SJSA1 (cell line): ENCODE data around the gene PLAGL1. TPM values are rescaled to one million over a fixed set of nuclear protein-coding genes. Genes with fewer than 3 reads are reported as not detected.
A peak's percentile ranks its signal among the peaks of the same experiment; 100 is the strongest.

Source experiments
- DNase-seq, 2 experiments: peaks; one replicate each; pipeline ENCODE4 v3.0.0-alpha.2; 2015 to 2020; ENCODE audit warnings: low spot score in 2 of 2, low read depth in 1 of 2
- H3K27ac ChIP-seq: fragments of 250-450 bp; sonication (Bioruptor Pico); 2 replicates; pipeline ENCODE4 v1.5.1; 2020; ENCODE audit warnings: mild to moderate bottlenecking, moderate library complexity
- H3K27me3 ChIP-seq: fragments of 250-450 bp; sonication (Bioruptor Pico); replicated peaks from 2 replicates; pipeline ENCODE4 v1.5.1; 2020; ENCODE audit warnings: mild to moderate bottlenecking, moderate library complexity
- H3K36me3 ChIP-seq: fragments of 250-450 bp; sonication (Bioruptor Pico); 2 replicates; pipeline ENCODE4 v1.5.1; 2020; ENCODE audit warnings: mild to moderate bottlenecking
- H3K4me1 ChIP-seq: fragments of 250-450 bp; sonication (Bioruptor Pico); replicated peaks from 2 replicates; pipeline ENCODE4 v1.6.1; 2021; ENCODE audit warnings: mild to moderate bottlenecking
- H3K4me3 ChIP-seq: fragments of 250-450 bp; sonication (Bioruptor Pico); 2 replicates; pipeline ENCODE4 v1.5.1; 2020; ENCODE audit warnings: mild to moderate bottlenecking
- H3K9me3 ChIP-seq: fragments of 250-450 bp; sonication (Bioruptor Pico); replicated peaks from 2 replicates; pipeline ENCODE4 v1.5.1; 2020; ENCODE audit warnings: mild to moderate bottlenecking
- total RNA-seq: library from RNA; depleted of rRNA; stranded (reverse); fragments of >200 nt; shearing (Covaris generic); gene quantifications from 2 replicates; pipeline ENCODE4 v1.2.3, GENCODE V29; 2014

The PLAGL1 gene
- total RNA-seq, 1 experiment from 2014 or later = 7.2 TPM

DNA sequence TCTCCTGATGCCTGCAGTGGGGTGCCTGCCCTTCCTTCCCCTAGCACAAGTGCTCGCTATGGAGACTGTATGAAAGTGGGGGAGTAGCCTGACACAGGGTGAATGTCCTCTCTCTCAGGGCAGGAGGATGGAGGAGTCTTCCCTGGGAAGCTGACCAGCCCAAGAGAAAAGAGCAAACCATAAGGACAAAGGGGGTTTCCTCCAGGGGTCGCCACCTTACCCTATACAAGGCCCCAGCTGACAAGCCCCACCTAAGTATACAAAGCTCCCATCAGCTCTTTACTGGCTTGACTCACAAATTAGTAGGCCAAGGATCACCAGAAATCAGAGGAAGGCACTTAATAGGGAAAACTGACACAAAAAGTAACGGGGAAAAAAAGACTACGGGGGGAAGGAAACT is 54.1 kb downstream of the PLAGL1 start:
- H3K4me1 ChIP-seq = peaks cover 50% of the 10 kb centered on the region
- H3K9me3 ChIP-seq = no peaks in the 10 kb centered on the region
- H3K27me3 ChIP-seq = no peaks in the 10 kb centered on the region

DNA sequence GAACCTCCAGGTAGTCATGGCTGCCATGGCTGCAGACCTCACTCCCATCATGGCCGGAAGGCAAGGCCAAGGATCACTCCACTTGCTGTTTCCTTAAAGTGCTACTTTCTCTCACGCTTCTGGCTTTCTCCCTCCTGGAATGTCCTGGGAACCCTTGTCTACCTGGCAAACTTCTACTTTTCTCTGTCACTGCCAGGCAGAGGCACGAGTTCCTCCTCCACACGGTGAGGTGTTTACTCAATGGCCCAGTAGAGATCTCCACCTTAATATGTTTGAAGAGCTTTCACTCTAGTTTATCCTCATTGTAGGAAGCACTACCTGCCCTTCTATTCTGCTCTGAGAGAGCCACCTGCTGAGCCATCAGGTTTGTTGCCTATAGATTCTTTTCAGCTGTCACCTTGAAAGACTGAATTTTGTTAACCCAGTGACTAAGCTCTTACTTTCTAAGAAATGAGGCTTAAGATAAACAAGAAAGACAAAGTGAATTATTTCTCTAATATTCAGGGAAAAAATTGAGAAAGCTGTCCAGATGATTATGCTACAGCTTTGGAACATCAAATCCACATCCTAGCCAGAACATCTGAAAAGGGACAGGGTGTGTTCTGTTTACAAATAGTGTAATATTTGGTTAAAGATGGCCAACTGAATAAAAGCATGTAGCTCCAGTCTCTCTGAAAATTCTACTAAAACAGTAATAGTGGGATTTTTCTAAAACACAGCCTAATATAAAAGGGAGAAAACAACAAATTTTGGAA is 54.9 kb downstream of the PLAGL1 start:
- Histone ChIP-seq H3K36me3 (no peaks in the 10 kb centered on the region), H3K4me3 (no peak overlapping the region), H3K4me1 (peaks cover 42% of the 10 kb centered on the region), H3K27me3 (no peaks in the 10 kb centered on the region), H3K27ac (no peak overlapping the region), H3K9me3 (no peaks in the 10 kb centered on the region)
- no peak for DNase-seq

More for the DNA sequence above, 54.1 kb downstream of the PLAGL1 start:
- DNase-seq = no peak
- H3K4me3 ChIP-seq = no peak overlapping the region
- H3K36me3 ChIP-seq = no peaks in the 10 kb centered on the region
- H3K27ac ChIP-seq = no peak overlapping the region

DNA sequence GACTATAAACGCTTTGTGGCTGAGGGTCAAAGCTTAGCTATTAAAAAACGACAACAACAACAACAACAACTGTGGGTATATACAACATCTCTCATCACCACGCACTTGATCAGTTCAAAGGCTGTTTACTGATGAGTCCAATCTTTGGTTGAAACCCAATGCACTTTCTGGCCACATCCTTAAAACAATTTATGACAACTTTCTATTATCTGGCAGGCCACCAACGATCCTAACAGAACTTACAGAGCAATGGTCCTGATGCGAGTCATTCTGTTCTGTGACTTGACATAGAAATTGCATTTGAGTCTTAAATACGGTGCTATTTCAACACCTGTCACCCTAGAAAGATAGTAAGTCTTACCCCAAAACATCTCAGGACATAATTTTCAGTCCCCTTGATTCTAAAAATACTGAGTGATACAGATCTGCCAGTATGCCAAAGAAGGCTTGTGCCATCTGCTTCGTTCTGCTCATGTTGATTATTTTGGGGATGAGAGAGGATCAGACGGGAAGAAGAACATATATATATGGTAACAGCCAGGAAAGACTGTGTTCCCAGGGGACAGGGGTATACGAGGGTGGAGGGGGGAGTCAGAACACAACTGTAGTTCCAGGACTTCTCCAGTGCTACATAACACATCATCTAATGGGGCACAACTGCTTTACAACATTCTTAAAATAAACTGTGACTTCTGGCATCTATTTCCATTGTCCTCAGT is 55.8 kb downstream of the PLAGL1 start:
- Histone ChIP-seq H3K27me3 (no peaks in the 10 kb centered on the region), H3K4me3 (no peak overlapping the region), H3K36me3 (no peaks in the 10 kb centered on the region), H3K4me1 (peaks cover 33% of the 10 kb centered on the region), H3K9me3 (no peaks in the 10 kb centered on the region), H3K27ac (no peak overlapping the region)
- no peak for DNase-seq

DNA sequence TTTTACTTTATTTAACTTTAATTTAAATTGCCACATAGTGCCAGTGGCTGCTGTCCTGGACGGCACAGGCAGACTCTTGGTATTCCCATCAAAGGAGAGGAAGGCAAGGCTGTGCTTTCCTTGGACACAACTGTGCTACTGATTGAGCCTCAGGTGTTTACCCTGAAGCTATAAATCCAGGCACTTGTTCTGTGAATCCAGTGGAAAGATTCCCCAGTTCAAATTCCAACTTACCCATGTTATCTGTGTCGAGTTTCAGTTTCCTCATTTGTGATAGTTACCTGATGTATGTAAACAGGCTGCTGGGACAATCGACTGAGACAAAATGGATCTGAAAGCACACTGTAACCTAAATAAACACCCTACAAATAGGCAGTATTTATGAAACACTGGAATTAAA is 57.2 kb downstream of the PLAGL1 start:
- H3K9me3 ChIP-seq = no peaks in the 10 kb centered on the region
- H3K4me1 ChIP-seq = peaks cover 21% of the 10 kb centered on the region
- H3K27ac ChIP-seq = no peak overlapping the region
- H3K4me3 ChIP-seq = no peak overlapping the region
- no peaks in the 10 kb centered on the region for H3K27me3 ChIP-seq
- no peaks in the 10 kb centered on the region for H3K36me3 ChIP-seq
- DNase-seq = no peak

DNA sequence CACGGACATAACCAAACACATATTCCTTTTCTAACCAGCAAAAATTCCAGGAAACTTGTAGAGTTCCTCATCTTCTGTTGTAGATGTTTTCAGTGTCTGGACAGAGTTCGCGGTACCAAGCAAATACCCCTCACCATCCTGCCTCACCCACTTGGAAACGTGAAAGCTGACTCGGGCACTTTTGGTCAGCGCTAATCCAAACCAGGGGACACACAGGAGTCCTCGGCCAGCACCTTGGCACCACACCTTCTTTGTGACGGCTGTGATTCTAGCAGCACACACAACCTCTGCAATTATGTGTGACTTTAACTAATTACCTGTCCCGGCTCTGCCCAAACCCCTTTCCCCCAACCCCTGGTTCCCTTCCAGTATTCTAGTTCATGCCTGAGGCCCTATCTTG is 58.1 kb downstream of the PLAGL1 start:
- Histone ChIP-seq H3K27ac (no peak overlapping the region), H3K4me3 (no peak overlapping the region), H3K36me3 (no peaks in the 10 kb centered on the region), H3K4me1 (peaks cover 15% of the 10 kb centered on the region), H3K9me3 (no peaks in the 10 kb centered on the region), H3K27me3 (no peaks in the 10 kb centered on the region)
- no peak for DNase-seq

DNA sequence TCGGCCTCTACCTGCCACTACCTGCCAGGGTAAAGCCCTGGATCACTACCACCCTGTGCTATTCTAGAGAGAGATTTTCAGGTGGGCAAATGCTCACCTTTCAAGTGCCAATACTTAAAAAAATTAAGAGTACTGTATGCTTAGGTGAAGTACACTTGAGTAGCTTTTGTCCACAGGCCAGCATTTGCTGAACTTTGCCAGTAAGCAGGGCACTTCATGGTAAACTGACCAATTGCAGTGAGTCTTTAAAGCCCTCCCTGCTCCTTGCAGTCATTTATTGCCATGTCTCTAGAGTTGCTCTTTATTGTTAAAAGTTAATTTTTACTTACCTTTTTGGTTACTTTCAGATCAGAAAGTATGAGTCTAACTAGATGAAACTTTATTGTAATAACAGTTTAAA is 58.5 kb downstream of the PLAGL1 start:
- Histone ChIP-seq H3K27ac (no peak overlapping the region), H3K27me3 (no peaks in the 10 kb centered on the region), H3K4me3 (no peak overlapping the region), H3K4me1 (peaks cover 15% of the 10 kb centered on the region), H3K9me3 (no peaks in the 10 kb centered on the region), H3K36me3 (no peaks in the 10 kb centered on the region)
- DNase-seq = no peak

DNA sequence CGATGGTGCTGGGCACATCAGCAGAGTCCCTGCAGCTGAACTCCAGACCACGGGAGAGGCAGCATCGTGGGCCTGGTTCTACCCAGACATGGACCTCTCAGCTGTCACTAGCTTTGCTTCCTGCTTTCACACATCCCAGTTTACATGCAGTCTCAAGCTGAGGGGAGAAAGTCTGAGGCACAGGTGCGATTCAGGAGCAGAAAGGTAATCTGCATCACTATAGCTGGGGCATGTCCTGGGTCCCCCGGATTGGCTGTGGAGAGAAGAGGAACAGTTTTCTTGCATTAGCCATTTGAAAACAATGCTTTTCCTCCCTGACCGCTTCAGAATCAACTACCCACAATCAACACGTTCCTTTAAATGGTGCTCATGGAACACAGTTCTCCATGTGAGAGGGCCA is 59.9 kb downstream of the PLAGL1 start:
- H3K4me3 ChIP-seq = no peak overlapping the region
- peaks cover 15% of the 10 kb centered on the region for H3K4me1 ChIP-seq
- H3K27ac ChIP-seq = no peak overlapping the region
- H3K9me3 ChIP-seq = no peaks in the 10 kb centered on the region
- DNase-seq = no peak
- H3K27me3 ChIP-seq = no peaks in the 10 kb centered on the region
- H3K36me3 ChIP-seq = no peaks in the 10 kb centered on the region

DNA sequence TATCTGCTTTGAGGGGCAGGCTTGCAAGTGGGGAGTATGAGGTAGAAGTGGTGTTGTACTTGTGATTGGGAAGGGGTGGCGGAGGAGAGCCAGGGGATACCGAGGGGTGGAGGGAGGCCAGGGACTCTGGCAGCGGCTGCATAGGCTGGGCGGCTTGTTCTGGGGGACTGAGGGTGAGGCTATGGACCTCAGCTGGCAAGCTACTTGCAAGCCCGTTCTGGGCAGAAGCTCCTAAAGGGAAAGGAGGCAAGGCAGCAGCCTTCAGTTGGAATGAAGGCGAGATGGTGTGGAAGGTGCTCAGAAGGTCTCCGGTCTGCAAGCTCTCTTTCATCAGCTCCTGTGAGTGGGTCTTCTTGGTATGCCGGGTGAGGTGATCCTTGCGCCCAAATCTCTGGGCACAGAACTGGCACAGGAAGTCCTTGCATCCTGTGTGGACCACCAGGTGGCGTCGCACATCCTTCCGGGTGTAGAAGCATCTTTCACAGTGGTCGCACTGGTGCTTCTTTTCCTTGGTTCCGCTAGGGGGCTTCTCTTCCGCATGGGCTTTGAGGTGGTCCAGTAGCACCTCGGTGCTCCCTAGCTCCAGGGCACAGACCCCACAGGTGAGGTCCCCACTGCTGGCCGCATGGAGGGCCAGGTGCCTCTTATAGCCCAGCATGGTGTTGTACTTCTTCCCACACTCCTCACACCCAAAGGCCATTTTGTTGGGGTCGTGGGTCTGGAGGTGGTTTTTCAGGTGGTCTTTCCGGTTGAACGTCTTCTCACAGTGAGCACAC is 66.0 kb downstream of the PLAGL1 start:
- no peaks in the 10 kb centered on the region for H3K36me3 ChIP-seq
- DNase-seq = peak; percentile 54 to 80
- H3K4me1 ChIP-seq = no peaks in the 10 kb centered on the region
- no peaks in the 10 kb centered on the region; the same call in 1 of the 2 replicates for H3K27me3 ChIP-seq
- no peak overlapping the region for H3K27ac ChIP-seq
- H3K9me3 ChIP-seq = no peaks in the 10 kb centered on the region
- H3K4me3 ChIP-seq = no peak overlapping the region

DNA sequence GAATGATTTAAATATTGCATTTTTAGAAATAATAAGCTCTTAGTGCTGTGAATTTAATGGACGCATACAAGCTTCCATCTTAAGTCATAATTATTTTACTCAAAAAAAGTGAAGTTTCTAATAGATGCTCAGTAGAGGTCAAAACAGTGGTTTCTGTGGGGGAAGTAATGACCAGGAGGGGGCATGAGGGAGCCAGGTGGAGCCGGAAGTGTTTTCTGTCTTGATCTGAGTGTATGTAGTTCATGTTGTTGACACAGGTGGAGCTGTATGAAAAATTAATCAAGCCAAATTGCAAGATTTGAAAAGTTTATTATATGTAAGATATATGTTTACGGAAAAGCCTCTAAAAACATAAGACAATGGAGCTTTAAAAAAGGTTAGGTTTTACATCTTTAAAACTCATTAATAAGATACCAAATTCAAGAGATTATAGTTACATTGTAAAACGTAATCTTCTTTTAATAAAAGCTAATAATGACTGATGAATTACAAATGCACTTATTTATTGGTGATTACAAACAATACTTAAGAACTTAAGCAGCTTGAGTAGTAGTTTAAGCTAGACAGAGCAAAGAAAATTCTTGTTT is 68.0 kb downstream of the PLAGL1 start:
- no peaks in the 10 kb centered on the region for H3K36me3 ChIP-seq
- no peak overlapping the region for H3K27ac ChIP-seq
- H3K27me3 ChIP-seq = peaks cover 3% of the 10 kb centered on the region
- no peaks in the 10 kb centered on the region for H3K4me1 ChIP-seq
- no peaks in the 10 kb centered on the region for H3K9me3 ChIP-seq
- no peak overlapping the region for H3K4me3 ChIP-seq
- DNase-seq = peak in 1 of 2 experiments; percentile 48

DNA sequence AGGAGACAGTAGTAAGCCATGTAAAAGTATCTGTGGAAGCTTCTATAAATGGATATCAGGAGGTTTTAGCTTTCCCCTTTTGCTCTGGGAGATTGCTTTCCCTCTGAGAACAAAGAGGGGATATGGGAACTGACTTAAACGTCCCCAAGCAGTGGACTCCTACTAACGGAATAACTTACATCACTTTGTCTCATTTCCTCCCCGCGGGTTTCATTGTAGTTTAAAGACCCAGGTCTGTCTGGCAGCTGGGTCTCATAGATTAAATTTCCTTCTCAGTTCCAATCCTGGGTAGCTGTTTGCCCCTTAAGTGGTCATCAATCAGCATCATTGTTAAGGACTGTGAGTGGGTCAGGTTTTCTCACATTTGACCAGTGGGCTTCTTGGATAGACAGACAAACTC is 68.7 kb downstream of the PLAGL1 start:
- Histone ChIP-seq H3K36me3 (no peaks in the 10 kb centered on the region), H3K9me3 (no peaks in the 10 kb centered on the region), H3K4me3 (no peak overlapping the region), H3K27me3 (peaks cover 3% of the 10 kb centered on the region), H3K4me1 (no peaks in the 10 kb centered on the region), H3K27ac (no peak overlapping the region)
- DNase-seq = no peak

DNA sequence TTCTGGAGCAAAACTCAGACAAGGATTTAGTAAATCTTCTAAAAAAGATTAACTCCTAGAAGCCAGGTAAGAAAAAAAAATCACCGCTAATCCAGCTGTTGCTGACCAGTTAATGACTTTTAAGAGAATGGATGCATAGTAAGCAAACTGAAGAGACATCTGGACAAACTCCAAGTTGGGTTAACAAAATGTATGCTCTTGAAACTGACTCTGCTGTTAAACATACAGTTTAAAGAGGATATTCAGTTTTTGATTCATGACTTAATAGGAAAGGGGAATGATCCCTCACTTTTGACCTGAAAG is 70.4 kb downstream of the PLAGL1 start:
- Histone ChIP-seq H3K9me3 (no peaks in the 10 kb centered on the region), H3K27ac (no peak overlapping the region), H3K4me3 (no peak overlapping the region), H3K36me3 (no peaks in the 10 kb centered on the region), H3K27me3 (peaks cover 3% of the 10 kb centered on the region), H3K4me1 (no peaks in the 10 kb centered on the region)
- no peak for DNase-seq

DNA sequence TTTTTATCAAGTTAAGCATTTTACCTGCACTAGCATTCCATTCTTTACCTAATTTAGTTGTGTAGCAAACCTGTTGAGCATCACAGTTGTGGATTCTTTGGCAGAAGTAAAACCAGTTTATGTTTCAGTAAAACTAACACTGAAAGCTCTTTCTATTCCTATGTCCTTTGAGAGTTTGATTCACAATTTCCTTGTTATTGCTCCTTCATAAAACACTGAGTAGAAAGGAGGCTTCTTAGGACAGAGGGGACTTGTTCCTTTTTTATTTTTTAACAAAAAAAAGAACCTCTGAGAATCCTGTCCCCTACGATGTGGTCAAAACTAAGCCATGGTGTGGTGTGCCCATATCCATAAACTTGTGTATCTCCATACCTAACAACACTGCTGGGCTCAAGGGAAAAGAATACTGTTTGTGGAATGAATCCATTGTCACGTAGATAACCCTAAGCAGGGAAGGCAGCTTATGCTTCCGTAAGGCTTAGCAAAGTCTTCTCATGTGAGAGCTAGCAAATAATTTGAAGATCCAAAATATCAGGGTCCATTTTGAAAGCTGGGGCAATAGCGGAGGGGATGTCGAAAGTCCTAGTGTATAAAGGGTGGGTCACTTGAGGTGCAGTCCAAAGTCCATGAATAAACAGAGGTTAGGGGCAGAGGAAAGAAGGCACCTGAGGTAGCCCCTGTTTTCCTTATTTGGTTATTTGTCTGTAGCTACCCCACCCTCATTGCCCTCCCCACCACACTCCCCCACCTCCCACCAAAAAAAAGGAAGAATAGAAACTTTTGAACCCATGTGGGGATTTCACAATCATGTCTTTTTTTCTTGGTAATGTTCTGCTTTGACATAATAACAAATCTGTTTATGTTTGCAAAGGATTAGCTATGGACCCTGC is 71.0 kb downstream of the PLAGL1 start:
- Histone ChIP-seq H3K4me3 (no peak overlapping the region), H3K27me3 (peaks cover 3% of the 10 kb centered on the region), H3K36me3 (no peaks in the 10 kb centered on the region), H3K9me3 (no peaks in the 10 kb centered on the region), H3K4me1 (no peaks in the 10 kb centered on the region), H3K27ac (no peak overlapping the region)
- no peak for DNase-seq

DNA sequence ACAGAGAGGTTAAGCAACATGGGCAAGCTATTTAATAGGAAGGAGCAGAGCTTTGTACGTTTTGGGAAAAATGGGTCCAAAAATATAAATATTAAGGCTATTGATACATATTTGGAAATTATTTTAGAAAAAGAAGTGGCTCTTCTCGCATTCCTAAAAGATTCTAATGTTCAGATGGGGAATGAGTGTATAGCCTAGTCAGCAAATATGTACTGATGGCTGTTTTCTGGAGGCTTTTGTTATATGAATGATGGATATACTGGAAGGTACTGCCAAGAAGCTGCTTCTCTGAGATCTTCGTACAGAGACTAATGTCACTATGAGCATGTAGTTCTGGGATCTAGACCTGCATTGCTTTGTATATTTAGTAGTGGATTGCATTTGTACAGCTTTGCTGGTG is 71.7 kb downstream of the PLAGL1 start:
- DNase-seq = no peak
- Histone ChIP-seq H3K27ac (no peak overlapping the region), H3K27me3 (peaks cover 3% of the 10 kb centered on the region), H3K9me3 (no peaks in the 10 kb centered on the region), H3K4me3 (no peak overlapping the region), H3K4me1 (no peaks in the 10 kb centered on the region), H3K36me3 (no peaks in the 10 kb centered on the region)
